Islet precursor cell (in vitro differentiated cells): ENCODE measurements around the gene PITPNM3.

Experiments
- DNase-seq: peaks from one replicate; pipeline ENCODE4 v3.0.0-alpha.2; 2018

PITPNM3 gene

DNA sequence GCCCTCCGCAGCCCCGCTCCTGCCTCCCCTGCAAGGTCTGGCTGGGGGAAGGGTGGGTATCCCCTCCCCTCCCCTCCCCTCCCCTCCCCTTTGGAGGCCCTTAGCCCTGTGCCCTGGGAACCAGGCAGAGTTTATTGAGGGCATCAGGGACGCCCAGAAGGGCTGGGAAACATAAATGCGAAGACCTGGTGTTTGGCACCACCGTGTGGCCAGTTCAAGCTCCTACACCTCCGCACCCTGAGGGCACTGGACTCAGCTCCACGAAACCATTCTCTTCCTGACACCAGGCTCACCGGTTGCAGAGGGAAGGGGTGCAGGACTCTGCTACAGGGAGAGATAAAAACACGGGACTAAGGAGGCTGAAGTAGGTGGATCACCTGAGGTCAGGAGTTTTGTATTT is 120.4 kb downstream of the PITPNM3 start:
- peak; percentile 88 for DNase-seq

GRCh38 chr17:6435051-6435450 is 121.3 kb downstream of the PITPNM3 start, which contains the start of gene AIPL1:
Gene AIPL1, minus strand, starts transcription at chr17:6435121. Its CDS starts 17 bp downstream, at chr17:6435104.
- no peak for DNase-seq

DNA sequence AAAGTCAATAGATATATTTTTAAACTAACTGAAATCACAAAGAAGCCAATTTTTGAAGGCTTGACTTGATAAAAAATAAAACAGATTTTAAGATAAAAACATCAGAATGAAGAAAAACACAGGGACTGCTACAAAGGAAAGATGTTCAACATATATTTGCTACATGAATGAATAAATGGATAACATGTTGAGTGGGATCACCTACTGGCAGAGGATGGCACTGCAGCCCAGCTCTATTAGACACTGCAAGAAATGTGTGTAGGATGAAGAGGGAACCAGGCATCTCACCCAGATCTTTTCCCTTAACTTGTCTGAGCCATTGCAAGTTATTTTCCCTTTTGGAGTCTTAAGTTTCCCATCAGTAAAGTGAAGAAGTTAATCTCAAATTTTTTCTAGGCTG is 125.6 kb downstream of the PITPNM3 start:
- DNase-seq: no peak

- no peak for DNase-seq
Observed at GRCh38 chr17:6429266-6429665, 127.1 kb downstream of the PITPNM3 start.

- no peak for DNase-seq
Observed at GRCh38 chr17:6428207-6428965, 128.0 kb downstream of the PITPNM3 start.

DNA sequence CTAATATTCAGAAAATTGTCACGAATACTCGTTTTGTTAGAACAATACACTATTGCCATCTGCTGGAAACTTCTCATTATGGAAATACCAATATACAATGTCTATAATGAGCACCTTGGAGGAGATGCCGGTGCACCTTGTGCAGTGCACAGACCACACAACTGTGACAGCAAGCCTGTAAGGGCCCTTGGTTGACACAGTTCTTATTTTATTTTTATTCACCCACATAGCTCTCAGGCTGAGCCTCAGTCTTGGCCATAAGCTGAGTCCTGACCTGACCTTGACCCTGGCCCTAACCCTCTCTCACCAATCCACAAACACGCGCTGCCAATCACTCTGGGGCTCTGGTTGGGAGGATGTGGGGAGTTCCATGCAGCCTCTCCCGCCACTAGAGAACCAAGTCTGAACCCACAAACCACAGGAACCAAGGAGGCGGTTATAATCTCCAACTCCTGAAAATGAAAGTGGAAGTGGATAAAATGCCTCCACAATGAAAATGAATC is 129.0 kb downstream of the PITPNM3 start:
- DNase-seq: no peak

- no peak for DNase-seq
Observed at GRCh38 chr17:6426356-6427101, 129.8 kb downstream of the PITPNM3 start.

DNA sequence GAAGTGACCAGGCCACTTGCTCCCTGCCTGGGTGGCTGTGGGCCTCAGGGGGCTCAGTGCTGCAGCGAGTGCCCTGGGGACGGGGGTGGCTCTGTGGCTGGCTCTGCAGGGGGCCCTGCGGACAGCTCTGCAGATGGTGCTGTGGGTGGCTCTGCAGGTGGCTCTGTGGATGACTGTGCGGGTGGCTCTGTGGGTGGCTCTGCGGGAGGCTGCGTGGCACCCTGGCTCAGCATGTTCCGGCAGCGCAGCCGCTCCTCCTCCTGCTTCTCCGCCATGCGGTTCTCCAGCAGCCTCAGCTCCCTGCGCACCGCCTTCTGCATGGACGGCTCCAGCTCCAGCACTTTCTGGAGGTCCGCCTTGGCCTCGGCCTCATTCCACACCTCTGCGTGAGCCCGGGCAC is 130.9 kb downstream of the PITPNM3 start:
- DNase-seq: no peak

DNA sequence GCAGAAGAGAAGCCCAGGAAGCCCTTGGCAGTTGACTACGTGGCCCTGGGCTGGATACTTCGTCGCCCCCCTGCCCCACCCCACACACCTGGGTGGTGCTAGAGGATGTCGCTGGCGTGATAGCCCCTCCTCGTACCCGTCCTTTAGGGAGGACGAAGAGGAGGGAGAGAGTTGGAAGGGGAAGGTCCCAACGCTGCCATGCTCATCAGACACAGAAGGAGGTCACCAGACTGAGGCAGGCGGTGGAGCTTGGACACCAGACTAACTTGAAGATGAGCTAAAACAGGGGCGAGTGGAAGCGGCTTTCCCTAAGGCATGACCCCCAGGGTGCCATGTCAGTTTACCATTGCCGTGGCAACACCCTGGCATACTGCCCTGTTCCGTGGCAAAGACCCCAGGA is 132.4 kb downstream of the PITPNM3 start:
- DNase-seq: no peak

DNA sequence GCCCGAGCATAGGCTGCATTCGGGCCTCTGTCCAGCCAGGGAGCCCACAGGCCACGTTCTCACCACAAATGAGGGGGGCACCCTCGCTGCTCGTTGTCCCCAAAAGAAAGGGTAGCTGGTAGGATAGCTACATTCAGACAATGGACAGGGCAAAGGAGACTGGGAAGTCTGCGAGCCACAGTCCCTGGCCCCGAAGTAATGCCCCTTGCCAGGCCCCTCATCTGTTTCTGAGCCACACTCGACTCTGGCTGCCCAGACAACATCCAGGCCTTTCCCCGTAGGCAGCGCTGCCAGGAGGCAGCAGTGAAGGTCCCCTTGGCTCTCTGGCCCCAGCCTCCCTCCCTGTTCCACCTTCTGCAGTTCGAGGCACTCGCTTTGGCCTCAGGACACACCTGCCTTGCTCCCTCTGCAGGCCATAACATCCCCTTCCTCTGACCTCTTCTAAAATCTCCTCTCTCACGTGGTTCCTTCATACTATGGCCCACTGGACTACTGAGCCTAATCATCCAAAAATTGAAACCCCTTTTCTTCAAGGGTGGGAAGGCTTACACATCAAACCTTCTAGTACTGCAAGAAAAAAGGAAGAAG is 133.6 kb downstream of the PITPNM3 start:
- DNase-seq: no peak

GRCh38 chr17:6421700-6422604 is 134.4 kb downstream of the PITPNM3 start:
- DNase-seq: peak; percentile 96

DNA sequence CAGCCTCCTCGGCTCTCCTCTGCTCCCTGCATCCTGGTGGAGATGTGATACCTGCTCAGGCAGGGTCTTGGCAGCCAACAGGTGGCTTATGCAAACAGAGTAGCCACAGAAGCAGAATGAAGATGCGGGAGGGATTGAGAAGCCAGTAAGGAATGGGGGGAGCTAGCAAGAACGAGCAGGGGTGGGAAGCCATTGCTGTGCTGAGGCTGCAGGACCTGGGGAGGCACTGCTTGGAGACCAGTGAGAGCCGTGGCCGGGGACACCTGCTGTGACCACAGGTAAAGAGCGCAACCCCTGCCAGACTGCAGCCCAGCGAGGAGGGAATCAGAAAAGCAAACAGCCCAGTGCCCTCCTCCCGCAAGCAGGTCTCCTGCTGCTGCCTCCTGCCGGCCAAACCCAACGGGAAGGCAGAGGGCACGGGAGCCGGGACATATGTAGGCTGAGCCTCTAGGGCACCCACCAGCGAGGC is 136.1 kb downstream of the PITPNM3 start:
- peak; percentile 80 for DNase-seq

DNA sequence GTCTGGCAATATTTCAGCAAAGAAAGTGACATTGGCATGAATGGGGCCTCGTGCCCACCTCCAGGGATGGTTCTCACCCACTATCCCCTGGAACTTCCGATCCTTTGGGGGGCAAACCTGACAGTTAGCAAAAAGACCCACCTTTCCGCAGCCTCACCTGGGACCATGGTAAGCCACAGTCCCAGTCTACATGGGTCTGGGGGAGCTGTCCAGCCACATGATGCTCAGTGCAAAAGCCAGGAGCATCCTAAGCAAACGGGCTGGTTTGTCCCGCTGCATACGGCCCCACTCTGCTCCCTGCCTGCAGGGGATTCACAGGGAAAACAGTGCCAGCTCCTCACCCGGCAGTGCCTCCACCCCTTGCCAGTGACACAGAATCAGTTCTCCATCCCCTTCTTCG is 140.7 kb downstream of the PITPNM3 start:
- DNase-seq: no peak

GRCh38 chr17:6413065-6413464 is 143.3 kb downstream of the PITPNM3 start:
- no peak for DNase-seq

- no peak for DNase-seq
Observed at GRCh38 chr17:6408735-6409134, 147.6 kb downstream of the PITPNM3 start.

GRCh38 chr17:6408276-6408675 is 148.1 kb downstream of the PITPNM3 start:
- DNase-seq: no peak

- no peak for DNase-seq
Observed at GRCh38 chr17:6402258-6402657, 154.1 kb downstream of the PITPNM3 start.
